Esophagus muscularis mucosa (tissue), 4 donors: ENCODE results near the gene GP1BB. TPM values are rescaled to one million over a fixed set of nuclear protein-coding genes. Genes with fewer than 3 reads are reported as not detected.
A peak's percentile ranks its signal among the peaks of the same experiment; 100 is the strongest.

ENCODE experiments used
- DNase-seq: peaks from one replicate; pipeline ENCODE4 v3.0.0-alpha.2; 2017; ENCODE audit errors: extremely low spot score
- H3K27ac ChIP-seq, 4 donors: fragments of 200-600 bp; sonication (generic); replicated peaks in 1 of 4; 1 replicate in 3 of 4; 2 replicates in 1 of 4; pipeline ENCODE4 v1.5.1; 2016 to 2019; ENCODE audit warnings: mild to moderate bottlenecking in 1 of 4
- H3K27me3 ChIP-seq, 4 donors: fragments of 200-600 bp; sonication (generic); one replicate each; pipeline versions ENCODE4 v1.5.1 to v1.6.0; 2016 to 2019
- H3K36me3 ChIP-seq, 4 donors: fragments of 200-600 bp; sonication (generic); one replicate each; pipeline ENCODE4 v1.5.1; 2016 to 2019
- H3K4me1 ChIP-seq, 4 donors: fragments of 200-600 bp; sonication (generic); one replicate each; pipeline ENCODE4 v1.5.1; 2016 to 2019
- H3K4me3 ChIP-seq, 4 donors: fragments of 200-600 bp; sonication (generic); 1 replicate in 2 of 4; 2 replicates in 2 of 4; pipeline ENCODE4 v1.5.1; 2016 to 2019; ENCODE audit warnings: mild to moderate bottlenecking in 4 of 4, moderate library complexity in 1 of 4
- H3K9me3 ChIP-seq, 4 donors: fragments of 200-600 bp; sonication (generic); 1 replicate in 3 of 4; 2 replicates in 1 of 4; pipeline ENCODE4 v1.5.1; 2016 to 2019
- CTCF ChIP-seq, 3 experiments: fragments of 200-600 bp in 2 of 3; fragments of 450-650 bp in 1 of 3; sonication (generic) in 2 of 3; IDR thresholded peaks; one replicate each; pipeline ENCODE4 v1.5.1; 2017 to 2019; ENCODE audit warnings: antibody characterized with exemption in 3 of 3, mild to moderate bottlenecking in 2 of 3, moderate library complexity in 1 of 3
- EP300 ChIP-seq: sonication (generic); formaldehyde crosslinking; IDR thresholded peaks from one replicate; pipeline ENCODE4 v1.6.1; 2017; ENCODE audit warnings: antibody characterized with exemption
- POLR2A ChIP-seq: fragments of 450-650 bp; IDR thresholded peaks from one replicate; pipeline ENCODE4 v1.6.1; 2017; ENCODE audit warnings: antibody characterized with exemption, moderate library complexity, mild to moderate bottlenecking, low read depth
- POLR2AphosphoS5 ChIP-seq, 2 donors: sonication (generic); formaldehyde crosslinking; IDR thresholded peaks; one replicate each; pipeline ENCODE4 v1.6.1; 2017; ENCODE audit warnings: antibody characterized with exemption in 2 of 2
- WGBS: methylation state at CpG from one replicate; pipeline ENCODE4 v1.1.5; 2018; 5-methylcytosine and 5-hydroxymethylcytosine counted together
- intact Hi-C: fragments of 100-400 bp; cut with DNase I; formaldehyde crosslinking; loops from one replicate; pipeline ENCODE4 v1.15.1; 2023
- total RNA-seq, 4 donors: library from RNA; depleted of rRNA; stranded (reverse); fragments of >200 nt; gene quantifications; one replicate each; pipeline versions ENCODE4 v1.1.0 to v1.2.1, GENCODE V29; 2016

Gene GP1BB
- total RNA-seq, 4 donors from 2014 or later = 1.7 to 16.7 (median 5.7) TPM

- intact Hi-C loops = loop anchor here (10.0 kb wide), 1 partner anchor 77 kb away; no protein-coding TSS in a partner anchor
- Histone ChIP-seq H3K4me3 (peak overlapping the region; percentile 40 to 49 (median 46)), H3K36me3 (no peaks in the 10 kb centered on the region), H3K27me3 (peaks cover 0 to 99% (median 43%) of the 10 kb centered on the region in 4 donors), H3K9me3 (no peaks in the 10 kb centered on the region), H3K27ac (no peak overlapping the region), H3K4me1 (peaks cover 17 to 32% (median 32%) of the 10 kb centered on the region in 4 donors)
- no peak for DNase-seq
- TF ChIP-seq CTCF (IDR thresholded peaks at IDR 0.05) = no peak
- no peak for TF ChIP-seq POLR2A
- TF ChIP-seq EP300 = no peak
- TF ChIP-seq POLR2AphosphoS5 (IDR thresholded peaks at IDR 0.05) = peak in 1 of 2 donors; percentile 26
- 20% methylated on average over 15 of the region's 35 CpGs for WGBS
These were observed 44.3 kb downstream of the GP1BB start for GRCh38 chr22:19767427-19768341.

- Histone ChIP-seq H3K4me1 (peaks cover 20 to 37% (median 33%) of the 10 kb centered on the region in 4 donors), H3K27ac (no peak overlapping the region), H3K4me3 (no peak overlapping the region), H3K27me3 (peaks cover 0 to 99% (median 35%) of the 10 kb centered on the region in 4 donors), H3K9me3 (no peaks in the 10 kb centered on the region), H3K36me3 (no peaks in the 10 kb centered on the region)
- intact Hi-C loops = loop anchor here (10.0 kb wide), 1 partner anchor 75 kb away; no protein-coding TSS in a partner anchor
- WGBS = 96% methylated on average over 11 of the region's 12 CpGs
- TF ChIP-seq POLR2A (no peak), CTCF (IDR thresholded peaks at IDR 0.05) (no peak), POLR2AphosphoS5 (IDR thresholded peaks at IDR 0.05) (no peak), EP300 (no peak)
- no peak for DNase-seq
These were observed 46.0 kb downstream of the GP1BB start for GRCh38 chr22:19769393-19769715.

GRCh38 chr22:19770349-19771220, 47.2 kb downstream of the GP1BB start:
- Histone ChIP-seq H3K4me1 (peaks cover 20 to 34% (median 29%) of the 10 kb centered on the region in 4 donors), H3K27ac (no peak overlapping the region), H3K36me3 (no peaks in the 10 kb centered on the region), H3K27me3 (peaks cover 0 to 99% (median 25%) of the 10 kb centered on the region in 4 donors), H3K9me3 (no peaks in the 10 kb centered on the region), H3K4me3 (no peak overlapping the region)
- no peak for TF ChIP-seq CTCF (IDR thresholded peaks at IDR 0.05)
- TF ChIP-seq POLR2AphosphoS5 (IDR thresholded peaks at IDR 0.05) = no peak
- TF ChIP-seq POLR2A = no peak
- no peak for TF ChIP-seq EP300
- intact Hi-C loops = no loop called here
- WGBS = 90% methylated on average over 21 of the region's 25 CpGs
- no peak for DNase-seq

GRCh38 chr22:19772422-19772672, 49.0 kb downstream of the GP1BB start:
- H3K27ac ChIP-seq = no peak overlapping the region
- peaks cover 0 to 98% (median 15%) of the 10 kb centered on the region in 4 donors for H3K27me3 ChIP-seq
- DNase-seq = no peak
- H3K9me3 ChIP-seq = no peaks in the 10 kb centered on the region
- TF ChIP-seq POLR2A (no peak), EP300 (no peak), POLR2AphosphoS5 (IDR thresholded peaks at IDR 0.05) (no peak), CTCF (IDR thresholded peaks at IDR 0.05) (no peak)
- H3K4me3 ChIP-seq = no peak overlapping the region
- no peaks in the 10 kb centered on the region for H3K36me3 ChIP-seq
- intact Hi-C loops = no loop called here
- peaks cover 12 to 18% (median 14%) of the 10 kb centered on the region in 4 donors for H3K4me1 ChIP-seq
- WGBS = 82% methylated on average over 4 of the region's 4 CpGs
